Measurements from ENCODE around the gene DHX57.

DNA sequence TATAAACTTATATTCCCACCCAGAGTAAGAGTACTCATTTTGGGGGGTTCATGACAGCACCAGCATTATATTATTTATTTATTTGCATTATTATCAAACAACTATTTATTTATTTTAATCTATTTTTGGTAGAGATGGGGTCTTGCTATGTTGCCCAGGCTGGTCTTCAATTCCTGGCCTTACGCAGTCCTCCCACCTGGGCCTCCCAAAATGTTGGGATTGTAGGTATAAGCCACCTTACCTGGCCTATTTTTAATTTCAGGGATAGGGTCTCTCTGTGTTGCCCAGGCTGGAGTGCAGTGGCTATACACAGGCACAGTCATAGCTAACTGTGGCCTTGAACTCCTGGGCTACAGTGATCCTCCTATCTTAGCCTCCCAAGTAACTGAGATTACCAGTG lies 67.1 kb downstream of the DHX57 start:
- no peak for TF ChIP-seq POLR2AphosphoS5 (IDR thresholded peaks at IDR 0.05)
- TF ChIP-seq, protein P1, sequence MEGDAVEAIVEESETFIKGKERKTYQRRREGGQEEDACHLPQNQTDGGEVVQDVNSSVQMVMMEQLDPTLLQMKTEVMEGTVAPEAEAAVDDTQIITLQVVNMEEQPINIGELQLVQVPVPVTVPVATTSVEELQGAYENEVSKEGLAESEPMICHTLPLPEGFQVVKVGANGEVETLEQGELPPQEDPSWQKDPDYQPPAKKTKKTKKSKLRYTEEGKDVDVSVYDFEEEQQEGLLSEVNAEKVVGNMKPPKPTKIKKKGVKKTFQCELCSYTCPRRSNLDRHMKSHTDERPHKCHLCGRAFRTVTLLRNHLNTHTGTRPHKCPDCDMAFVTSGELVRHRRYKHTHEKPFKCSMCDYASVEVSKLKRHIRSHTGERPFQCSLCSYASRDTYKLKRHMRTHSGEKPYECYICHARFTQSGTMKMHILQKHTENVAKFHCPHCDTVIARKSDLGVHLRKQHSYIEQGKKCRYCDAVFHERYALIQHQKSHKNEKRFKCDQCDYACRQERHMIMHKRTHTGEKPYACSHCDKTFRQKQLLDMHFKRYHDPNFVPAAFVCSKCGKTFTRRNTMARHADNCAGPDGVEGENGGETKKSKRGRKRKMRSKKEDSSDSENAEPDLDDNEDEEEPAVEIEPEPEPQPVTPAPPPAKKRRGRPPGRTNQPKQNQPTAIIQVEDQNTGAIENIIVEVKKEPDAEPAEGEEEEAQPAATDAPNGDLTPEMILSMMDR (IDR thresholded peaks at IDR 0.05): no peak
